HG03060 (cell line): ENCODE measurements around the gene HACE1.

Experiments used
- ATAC-seq: cut with Tn5 transposase; IDR thresholded peaks from one replicate; pipeline ENCODE4 v1.9.1; 2021; ENCODE audit warnings: low read depth, moderate number of reproducible peaks; ENCODE audit not compliant: unreplicated experiment

Gene HACE1

GRCh38 chr6:104689551-104690205 lies 170.0 kb downstream of the HACE1 start:
- no peak for ATAC-seq

GRCh38 chr6:104688283-104688969 lies 171.3 kb downstream of the HACE1 start:
- peak; percentile 58 for ATAC-seq

- no peak for ATAC-seq
These were observed 173.1 kb downstream of the HACE1 start for GRCh38 chr6:104686550-104687175.

- ATAC-seq: no peak
These were observed 173.7 kb downstream of the HACE1 start for GRCh38 chr6:104685871-104686549.

- ATAC-seq: no peak
These were observed 174.8 kb downstream of the HACE1 start for GRCh38 chr6:104684911-104685415.

- no peak for ATAC-seq
These were observed 175.9 kb downstream of the HACE1 start for GRCh38 chr6:104683809-104684208.

- ATAC-seq: peak; percentile 42
These were observed 176.7 kb downstream of the HACE1 start for GRCh38 chr6:104682722-104683643.

GRCh38 chr6:104680539-104680938 lies 179.2 kb downstream of the HACE1 start:
- ATAC-seq: no peak

- no peak for ATAC-seq
These were observed 179.7 kb downstream of the HACE1 start for GRCh38 chr6:104679971-104680370.
